Measurements from ENCODE around the gene ERH.

GRCh38 chr14:69355154-69355597, 42.9 kb downstream of the ERH start:
- TF ChIP-seq CTCF (IDR thresholded peaks at IDR 0.05) (no peak), POLR2A (IDR thresholded peaks at IDR 0.05) (no peak), POLR2AphosphoS5 (IDR thresholded peaks at IDR 0.05) (no peak)
